GM21360 (cell line): ENCODE results near the gene MMRN2.

Experiments used
- ATAC-seq: cut with Tn5 transposase; IDR thresholded peaks from one replicate; pipeline ENCODE4 v1.9.1; 2021; ENCODE audit warnings: mild to moderate bottlenecking, moderate library complexity; ENCODE audit not compliant: unreplicated experiment

Gene MMRN2

DNA sequence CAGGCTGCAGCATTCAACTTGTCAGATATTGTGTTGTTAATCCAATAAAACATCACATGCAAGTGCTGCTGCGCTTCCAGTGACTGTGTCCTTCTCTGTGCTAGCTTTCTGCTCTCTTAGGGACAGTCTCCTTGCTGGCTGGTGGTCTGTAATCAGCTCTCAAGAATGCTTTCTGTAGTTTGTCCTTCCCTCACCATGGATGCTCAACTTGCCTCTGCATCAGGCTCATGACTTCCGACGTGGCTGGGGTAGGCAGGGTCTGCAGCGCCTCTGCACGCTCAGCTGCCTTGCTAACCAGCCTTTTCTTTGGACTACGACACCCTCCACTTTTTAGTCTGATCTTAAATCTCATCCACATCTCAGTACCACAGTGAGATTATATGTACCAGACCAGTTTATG is 58.3 kb downstream of the MMRN2 start:
- ATAC-seq: no peak

DNA sequence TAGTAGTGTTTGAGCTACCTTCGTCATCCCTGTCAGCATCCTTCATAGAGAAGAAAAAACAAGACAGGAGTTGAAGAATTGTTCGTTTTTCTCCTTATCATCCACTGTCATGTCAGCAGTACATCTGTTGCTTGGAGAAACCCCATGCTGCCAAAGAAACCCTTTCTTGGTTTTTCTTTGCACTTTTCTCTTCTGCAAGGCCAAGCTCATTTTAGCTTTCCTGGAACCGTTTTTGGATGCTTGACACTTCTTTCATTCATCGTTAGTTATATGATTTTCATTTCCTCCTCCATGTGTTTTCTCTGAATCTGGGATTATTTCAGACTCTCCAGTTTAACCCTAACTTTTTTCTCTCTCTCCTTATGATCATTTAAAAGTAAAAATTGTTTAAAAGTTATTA is 58.9 kb downstream of the MMRN2 start:
- no peak for ATAC-seq

DNA sequence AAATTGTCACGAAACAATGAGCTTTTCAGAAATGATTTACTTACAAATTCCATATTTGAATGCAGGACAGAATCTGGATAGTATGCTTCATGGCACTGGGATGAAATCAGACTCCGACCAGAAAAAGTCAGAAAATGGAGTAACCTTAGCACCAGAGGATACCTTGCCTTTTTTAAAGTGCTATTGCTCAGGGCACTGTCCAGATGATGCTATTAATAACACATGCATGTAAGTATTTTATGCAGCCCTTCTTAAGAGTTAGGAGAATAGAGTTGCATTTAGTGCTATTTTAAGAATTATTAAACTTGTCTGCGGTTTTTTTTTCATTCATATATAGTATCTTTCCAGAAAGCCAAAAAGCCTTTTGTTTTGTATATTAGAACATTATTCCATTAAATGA is 67.4 kb downstream of the MMRN2 start:
- ATAC-seq: no peak

DNA sequence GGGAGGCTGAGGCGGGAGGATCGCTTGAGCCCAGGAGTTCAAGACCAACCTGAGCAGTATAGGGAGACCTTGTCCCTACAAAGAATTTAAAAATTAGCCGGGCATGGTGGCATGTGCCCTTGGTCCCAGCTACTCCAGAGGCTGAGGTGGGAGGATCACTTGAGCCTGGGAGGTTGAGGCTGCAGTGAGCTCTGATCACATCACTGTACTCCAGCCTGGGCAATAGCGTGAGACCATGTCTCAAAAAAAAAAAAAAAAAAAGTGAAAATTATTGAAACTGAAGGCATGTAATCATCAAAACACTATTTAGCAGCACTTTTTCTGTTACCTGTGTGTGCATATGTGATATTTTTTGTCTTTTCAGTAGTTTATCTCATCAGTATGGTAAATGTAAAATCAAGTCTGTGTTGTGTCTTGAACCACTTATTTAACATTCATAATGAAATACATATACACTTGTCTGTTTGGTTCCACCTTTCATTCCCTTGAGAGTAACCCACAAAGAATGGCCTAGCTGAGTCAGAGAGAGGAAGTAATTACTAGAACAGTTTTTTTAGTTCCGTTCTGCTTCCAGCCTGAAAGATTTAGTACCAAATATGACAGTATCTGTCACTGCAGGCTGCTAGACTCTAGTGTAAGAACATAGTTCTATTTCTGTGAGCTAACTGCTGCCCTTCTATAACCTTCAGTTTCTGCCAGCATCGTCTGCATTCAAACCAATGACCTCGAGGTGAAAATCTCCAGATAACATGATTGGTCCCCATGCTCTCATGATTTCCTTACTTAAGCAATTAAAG is 68.6 kb downstream of the MMRN2 start:
- peak; percentile 98 for ATAC-seq
